Stromal cell of bone marrow (primary cell): ENCODE data around the gene PAK2.
"Not testable (repeated sequence)": the region's sequence is repeated elsewhere in the genome, so short reads cannot be mapped to it uniquely, and the experiment has no call there.

Source experiments
- DNase-seq: peaks from one replicate; pipeline ENCODE4 v3.0.0-alpha.2; 2012; ENCODE audit warnings: low read depth

Gene PAK2

GRCh38 chr3:196843435-196844110 is 103.9 kb downstream of the PAK2 start:
- DNase-seq = no peak

- not testable (repeated sequence) for DNase-seq
Observed at GRCh38 chr3:196844235-196845219, 104.9 kb downstream of the PAK2 start.

GRCh38 chr3:196848375-196848774 is 108.7 kb downstream of the PAK2 start:
- DNase-seq = not testable (repeated sequence)

- DNase-seq = no peak
Observed at GRCh38 chr3:196849180-196849741, 109.6 kb downstream of the PAK2 start.

- not testable (repeated sequence) for DNase-seq
Observed at GRCh38 chr3:196863000-196863399, 123.3 kb downstream of the PAK2 start.

- no peak for DNase-seq
Observed at GRCh38 chr3:196867155-196867506, 127.5 kb downstream of the PAK2 start.

- DNase-seq = peak; percentile 83
Observed at GRCh38 chr3:196867507-196868296, 128.0 kb downstream of the PAK2 start, which contains the start of gene SENP5. Gene SENP5, plus strand, starts transcription at chr3:196867920. Its CDS starts 17,262 bp downstream, at chr3:196885182.

GRCh38 chr3:196868297-196868661 is 128.6 kb downstream of the PAK2 start:
- DNase-seq = peak; percentile 8

GRCh38 chr3:196872316-196872715 is 132.7 kb downstream of the PAK2 start:
- DNase-seq = no peak

- not testable (repeated sequence) for DNase-seq
Observed at GRCh38 chr3:196874511-196875094, 134.9 kb downstream of the PAK2 start.

GRCh38 chr3:196875258-196875657 is 135.6 kb downstream of the PAK2 start:
- DNase-seq = no peak
